ENCODE results near the gene CTPS2.
"Not testable (repeated sequence)": the region's sequence is repeated elsewhere in the genome, so short reads cannot be mapped to it uniquely, and the experiment has no call there.

The CTPS2 gene

DNA sequence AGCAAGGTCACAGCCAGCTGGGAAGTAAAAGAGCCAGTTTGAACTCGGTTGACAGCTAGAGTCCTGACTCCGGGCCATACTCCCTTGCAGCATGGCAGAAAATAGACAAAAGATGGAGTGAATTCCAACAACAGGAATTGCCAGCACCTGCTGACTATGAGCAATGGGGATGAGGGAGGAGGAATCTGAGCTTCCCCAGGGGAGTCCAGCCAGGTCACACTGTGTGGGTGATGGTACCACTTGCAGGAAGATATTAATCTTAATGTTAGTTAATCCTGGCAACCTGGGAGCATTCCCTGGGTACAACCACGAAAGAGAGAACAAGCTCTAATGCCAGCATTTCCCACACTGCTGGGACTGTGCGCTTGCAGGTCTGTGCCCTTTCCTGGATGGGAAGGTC lies 110.6 kb downstream of the CTPS2 start:
- no peak for DNase-seq

DNA sequence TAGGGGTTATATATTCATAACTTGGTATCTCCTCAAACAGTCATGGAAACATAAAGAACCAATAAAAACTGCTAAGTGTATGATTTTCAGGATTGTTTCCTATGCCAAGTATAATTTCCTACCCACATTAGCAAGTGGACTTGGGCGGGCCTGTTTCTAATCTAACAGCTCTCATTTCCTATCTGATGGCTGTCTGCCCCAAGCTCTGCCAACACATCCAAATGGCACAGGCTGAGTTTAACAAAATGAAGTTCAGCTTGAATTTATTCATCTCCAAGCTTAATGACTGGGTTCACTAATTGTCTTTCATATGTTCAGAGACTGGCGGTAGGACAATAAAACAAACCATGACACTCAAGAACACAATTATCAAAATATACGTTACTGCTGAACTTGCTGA lies 118.0 kb downstream of the CTPS2 start:
- DNase-seq, result no peak

GRCh38 chrX:16593801-16594200 lies 118.7 kb downstream of the CTPS2 start:
- DNase-seq, result no peak

GRCh38 chrX:16592194-16592770 lies 120.2 kb downstream of the CTPS2 start:
- DNase-seq, result no peak

GRCh38 chrX:16589826-16590225 lies 122.6 kb downstream of the CTPS2 start:
- DNase-seq, result no peak

DNA sequence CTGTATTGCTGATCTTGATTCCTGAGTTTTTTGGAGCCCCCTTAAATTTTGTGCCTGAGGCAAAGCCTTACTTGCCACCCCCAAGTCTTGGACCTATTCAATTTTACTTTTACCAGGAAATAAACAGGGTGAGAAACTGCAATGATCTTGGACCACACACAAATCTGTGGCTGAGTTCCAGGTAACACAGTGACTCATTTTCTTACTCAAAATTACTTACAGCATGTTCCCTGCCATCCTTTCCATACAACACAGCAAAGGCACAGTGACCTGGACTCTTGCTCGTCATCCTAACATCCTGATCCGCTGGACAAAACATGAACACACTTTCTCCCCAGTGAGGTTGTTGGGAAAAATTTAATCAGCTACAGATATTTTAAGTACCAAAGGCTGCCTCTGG lies 123.3 kb downstream of the CTPS2 start:
- no peak for DNase-seq

- DNase-seq, result no peak
Measured at GRCh38 chrX:16588266-16588665, 124.2 kb downstream of the CTPS2 start.

DNA sequence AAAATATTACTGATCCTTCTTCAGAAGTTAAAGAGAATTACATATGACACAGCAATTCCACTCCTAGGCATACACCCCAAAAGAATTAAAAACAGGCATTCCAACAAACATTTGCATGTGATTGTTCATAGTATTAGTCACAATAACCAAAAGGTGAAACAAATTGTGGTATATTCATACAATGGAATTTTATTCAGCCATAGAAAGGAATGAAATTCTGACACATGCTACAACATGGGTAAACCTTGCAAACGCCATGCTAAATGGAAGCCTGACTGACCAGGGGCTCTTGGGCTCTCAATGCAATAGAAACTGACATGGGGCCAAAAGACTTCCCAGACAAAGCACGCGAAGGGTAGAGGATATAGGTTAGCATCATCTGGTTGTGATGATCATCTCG lies 124.6 kb downstream of the CTPS2 start:
- DNase-seq, result no peak

DNA sequence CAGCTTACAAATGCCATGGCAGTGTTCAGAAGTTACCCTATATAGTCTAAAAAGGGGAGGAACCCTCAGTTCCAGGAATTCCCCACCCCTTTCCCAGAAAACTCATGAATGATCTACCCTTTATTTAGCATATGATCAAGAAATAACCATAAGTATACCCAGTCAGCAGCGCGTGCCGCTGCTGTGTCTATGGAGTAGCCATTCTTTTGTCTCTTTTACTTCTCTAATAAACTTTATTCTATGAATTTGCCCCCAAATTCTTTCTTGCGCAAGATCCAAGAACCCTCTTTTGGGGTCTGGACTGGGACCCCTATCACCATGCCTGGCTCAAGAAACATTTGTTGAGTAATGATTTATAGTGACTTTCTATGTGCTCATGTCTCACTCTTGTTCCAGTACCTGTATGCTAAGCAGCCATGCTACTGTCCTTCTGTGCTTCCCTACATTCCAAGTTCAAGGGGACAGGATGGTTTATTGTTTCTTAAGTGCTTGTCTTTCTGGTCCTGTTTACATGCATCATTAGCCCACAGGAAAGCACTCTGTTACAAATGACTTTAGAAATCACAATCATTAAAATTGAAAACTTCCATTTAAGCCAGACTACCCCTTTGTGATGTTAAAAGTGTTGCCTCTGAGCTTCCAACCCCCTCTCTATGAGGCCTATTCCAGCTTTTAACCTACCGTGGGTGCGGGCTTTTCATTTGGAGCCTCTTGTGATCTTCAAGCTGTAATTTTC lies 125.9 kb downstream of the CTPS2 start:
- DNase-seq, result no peak

DNA sequence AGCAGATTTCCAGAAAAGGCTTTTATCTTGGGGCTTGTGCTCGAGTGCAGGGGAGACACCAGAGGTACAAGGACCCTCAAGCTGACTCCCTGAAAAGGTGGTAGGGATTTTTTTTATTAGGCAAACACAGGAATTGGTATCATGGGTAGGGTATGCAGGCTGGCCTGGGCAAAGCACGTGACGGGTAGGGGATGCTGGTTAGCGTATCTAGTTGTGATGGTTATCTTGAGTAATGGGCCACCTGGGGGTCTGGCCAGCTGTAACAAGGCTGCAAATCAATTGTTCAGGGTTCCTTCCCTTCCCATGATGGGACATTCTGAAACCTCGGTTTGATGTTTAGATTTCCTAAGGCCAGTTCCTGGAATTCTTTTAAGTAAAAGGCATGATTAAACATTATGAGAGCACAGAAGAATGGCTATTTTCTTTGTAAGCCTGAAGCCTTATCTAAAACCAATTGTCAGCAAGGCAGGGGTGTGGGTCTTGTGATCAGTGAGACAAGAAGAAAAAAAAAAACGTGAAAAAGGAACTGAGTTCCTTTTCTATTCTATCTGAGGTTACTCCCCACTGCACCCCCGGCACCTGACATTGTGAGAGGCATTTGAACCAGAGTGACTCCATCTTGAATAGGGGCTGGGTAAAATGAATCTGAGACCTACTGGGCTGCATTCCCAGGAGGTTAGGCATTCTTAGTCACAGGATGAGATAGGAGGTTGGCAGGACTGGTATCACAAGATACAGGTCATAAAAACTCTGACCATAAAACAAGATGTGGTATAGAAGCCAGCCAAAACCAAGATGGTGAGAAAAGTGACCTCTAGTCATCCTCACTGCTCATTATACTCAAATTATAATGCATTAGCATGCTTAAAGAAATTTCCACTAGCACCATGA lies 126.7 kb downstream of the CTPS2 start:
- no peak for DNase-seq

DNA sequence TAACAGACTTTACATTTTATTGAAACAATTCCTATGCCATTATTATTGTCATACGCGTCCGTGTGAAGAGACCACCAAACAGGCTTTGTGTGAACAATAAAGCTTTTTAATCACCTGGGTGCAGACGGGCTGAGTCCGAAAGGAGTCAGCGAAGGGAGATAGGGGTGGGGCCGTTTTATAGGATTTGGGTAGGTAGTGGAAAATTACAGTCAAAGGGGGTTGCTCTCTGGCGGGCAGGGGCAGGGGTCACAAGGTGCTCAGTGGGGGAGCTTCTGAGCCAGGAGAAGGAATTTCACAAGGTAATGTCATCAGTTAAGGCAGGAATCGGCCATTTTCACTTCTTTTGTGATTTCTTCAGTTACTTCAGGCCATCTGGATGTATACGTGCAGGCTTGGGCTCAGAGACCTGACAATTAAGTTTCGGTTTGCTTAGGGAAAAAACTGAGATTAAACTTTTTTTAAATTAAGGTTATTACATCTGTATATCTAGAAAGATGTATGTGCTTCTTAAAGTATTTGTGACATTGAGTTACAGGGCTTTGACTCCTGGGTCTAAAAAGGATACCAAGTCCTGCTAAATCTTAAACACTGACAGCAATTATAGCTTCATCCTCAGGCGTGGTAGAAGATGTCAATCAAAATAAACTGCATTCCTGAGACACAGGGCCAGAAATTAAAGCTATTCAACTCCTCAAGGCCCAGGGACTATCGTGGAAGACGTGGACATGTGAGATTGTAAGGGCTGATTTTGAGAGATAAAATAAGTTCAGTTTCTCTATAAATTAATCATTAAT lies 132.3 kb downstream of the CTPS2 start:
- DNase-seq, result not testable (repeated sequence)

DNA sequence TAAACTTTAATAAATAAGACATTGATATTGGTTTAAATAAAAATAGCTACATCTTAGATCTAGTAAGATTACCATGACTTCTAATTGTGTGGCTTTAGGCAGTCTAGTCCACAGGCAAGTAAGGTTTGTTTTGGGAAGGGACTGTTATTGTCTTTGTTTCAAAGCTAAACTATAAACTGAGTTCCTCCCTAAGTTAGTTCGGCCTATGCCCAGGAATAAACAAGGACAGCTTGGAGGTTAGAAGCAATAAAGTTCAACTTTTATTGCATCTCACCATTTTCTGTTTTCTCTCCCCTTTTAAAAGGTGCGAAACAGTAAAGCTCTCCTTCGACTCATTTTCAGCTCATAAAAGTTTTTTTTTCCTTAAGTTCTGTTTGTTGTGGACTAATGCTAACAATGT lies 133.0 kb downstream of the CTPS2 start:
- DNase-seq, result no peak

DNA sequence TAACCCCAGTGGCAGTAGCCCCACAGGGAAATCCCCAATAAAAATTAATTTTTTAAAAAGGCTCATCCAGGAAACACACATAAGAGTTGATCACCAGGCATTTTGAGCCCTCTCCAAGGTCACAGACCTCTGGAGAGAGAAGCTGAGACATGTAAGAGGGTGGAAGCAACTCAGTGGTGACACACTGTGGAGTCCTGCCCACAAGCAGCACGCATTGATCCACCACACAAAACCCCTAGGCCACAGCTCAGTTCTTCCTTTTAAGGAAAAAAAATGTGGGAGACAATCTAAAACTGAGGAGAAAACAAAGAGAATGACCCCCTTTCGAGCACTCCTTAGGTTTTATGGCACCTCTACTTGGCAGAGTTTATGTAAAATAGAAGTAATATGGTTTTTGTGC lies 134.3 kb downstream of the CTPS2 start:
- DNase-seq, result no peak

DNA sequence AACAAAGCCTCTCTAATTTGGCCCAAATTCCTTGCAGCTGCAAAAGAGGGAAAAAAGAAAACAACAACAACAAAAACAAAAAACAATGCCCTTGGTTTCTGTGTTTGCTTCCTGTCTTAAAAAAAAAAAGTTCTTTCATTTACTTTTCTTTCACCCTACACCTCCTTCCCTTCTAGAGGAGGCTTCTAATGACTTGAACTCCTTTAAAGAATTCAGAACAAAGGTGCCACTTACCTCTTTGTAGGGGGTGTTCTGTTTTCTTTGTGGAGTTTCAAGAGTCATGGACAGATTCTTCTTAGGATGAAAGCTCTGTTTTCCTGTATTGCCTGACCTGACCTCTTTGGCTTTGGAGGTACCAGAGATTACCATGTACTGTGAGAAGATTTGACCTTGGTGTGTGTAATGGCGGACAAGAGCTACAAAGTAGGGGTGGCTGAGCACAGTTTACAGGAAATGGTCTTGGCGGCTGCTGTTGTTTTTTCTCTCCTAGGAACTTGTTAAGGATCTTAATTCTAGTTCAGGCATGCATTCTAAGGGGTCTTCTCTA lies 134.9 kb downstream of the CTPS2 start:
- DNase-seq, result no peak

- DNase-seq, result not testable (repeated sequence)
Measured at GRCh38 chrX:16575388-16575787, 137.1 kb downstream of the CTPS2 start.

- DNase-seq, result no peak
Measured at GRCh38 chrX:16573781-16574180, 138.7 kb downstream of the CTPS2 start.

DNA sequence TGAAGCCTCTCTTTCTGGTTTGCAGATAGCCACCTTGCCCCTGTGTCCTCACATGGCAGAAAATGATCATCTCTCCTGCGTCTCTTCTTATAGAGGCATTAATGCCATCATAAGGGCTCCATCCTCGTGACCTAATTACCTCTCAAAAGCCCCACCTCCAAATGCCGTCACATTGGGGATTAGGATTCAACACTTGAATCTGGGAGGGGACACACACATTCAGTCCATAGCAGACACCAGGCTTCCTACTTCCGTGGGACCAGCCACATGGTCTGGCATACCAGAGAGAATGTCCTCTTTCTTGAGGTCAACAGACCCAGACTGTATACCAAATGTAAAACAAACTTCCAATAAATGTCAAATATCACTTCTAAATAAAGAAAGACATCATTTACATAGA lies 144.8 kb downstream of the CTPS2 start:
- DNase-seq, result no peak

DNA sequence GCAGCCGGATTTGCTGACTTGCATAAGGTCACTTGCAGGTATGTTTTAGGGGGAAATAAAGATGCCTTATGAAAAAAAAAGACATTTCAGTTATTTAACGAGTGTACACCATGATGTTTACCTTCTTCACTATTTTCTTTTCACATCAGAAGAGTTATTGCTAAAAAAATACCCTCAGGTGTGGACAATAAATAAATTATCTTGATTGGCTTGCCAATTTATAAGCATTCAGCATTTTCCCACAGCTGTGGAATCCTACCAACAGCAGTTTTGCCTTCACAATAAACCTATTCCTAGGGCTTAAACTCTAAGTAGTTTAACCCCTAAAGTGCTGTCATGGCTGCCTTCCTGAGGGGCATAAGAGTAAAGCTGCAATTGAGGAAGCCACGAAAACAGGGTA lies 145.9 kb downstream of the CTPS2 start:
- DNase-seq, result no peak

- DNase-seq, result no peak
Measured at GRCh38 chrX:16560173-16560572, 152.3 kb downstream of the CTPS2 start.

DNA sequence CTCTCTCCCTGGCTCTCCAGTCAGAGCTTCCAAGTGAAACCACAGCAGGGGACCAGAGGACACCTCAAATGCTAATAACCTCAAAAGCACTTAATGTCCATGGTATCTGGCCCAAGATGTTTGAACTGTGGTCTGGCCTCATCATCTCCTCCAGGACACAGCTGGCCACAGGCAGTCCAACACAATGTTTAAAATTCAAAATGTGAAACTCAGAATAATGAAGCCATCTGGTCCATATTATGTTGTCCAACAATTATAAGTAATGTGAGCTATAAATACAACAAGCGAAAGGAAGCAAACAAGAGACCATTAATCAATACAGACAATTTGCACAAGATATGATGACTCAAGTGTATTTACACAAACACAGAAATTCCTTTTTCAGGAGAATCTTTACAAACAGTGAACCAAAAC lies 153.3 kb downstream of the CTPS2 start:
- DNase-seq, result peak; percentile 3

DNA sequence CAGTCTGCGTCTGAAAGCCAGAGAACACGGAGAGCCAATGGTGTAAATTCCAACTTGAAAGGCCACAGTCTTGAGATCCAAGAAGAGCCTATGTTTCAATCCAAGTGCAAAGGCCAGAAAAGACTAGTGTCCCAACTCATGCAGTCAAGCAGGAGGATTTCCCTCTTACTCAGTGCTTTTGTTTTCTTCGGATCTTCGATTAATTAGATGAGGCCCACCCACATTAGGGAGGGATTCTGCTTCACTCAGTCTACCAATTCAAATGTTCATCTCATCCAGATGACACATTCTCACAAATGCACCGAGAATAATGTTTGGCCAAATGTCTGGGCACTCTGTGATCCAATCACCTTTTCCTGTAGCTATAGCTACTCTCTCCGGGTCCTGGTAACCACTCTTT lies 154.0 kb downstream of the CTPS2 start:
- DNase-seq, result no peak

GRCh38 chrX:16552546-16552945 lies 159.9 kb downstream of the CTPS2 start:
- no peak for DNase-seq

DNA sequence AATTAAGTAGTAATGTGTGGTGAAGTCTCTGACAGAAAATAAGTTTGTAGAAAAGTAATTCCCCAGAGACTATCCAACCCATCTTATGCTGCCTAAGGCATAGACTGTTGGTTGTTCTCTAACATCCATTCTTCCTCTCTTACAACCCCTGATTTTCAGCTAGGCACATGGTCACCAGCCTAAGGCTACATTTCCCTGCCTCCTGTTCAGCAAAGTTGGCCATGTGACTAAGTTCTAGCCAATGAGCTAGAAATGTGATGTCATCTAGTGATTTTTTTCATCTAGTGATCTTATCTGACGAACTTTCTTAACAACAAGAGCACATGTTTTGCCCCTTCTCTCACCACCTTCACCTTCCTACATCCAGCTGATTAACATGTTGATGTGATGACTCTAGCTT lies 164.8 kb downstream of the CTPS2 start:
- no peak for DNase-seq
